Central memory CD8-positive, alpha-beta T cell (primary cell): Measurements from ENCODE around the gene SPRTN.
A peak's percentile ranks its signal among the peaks of the same experiment; 100 is the strongest.

Experiments
- ATAC-seq: fragments of 150-1000 bp; cut with Tn5 transposase; replicated peaks from 2 replicates; pipeline ENCODE4 v1.10.0; 2022; ENCODE audit warnings: mild to moderate bottlenecking, moderate FRiP score, moderate number of reproducible peaks; ENCODE audit not compliant: poor library complexity, severe bottlenecking; ENCODE audit errors: extremely low read depth
- DNase-seq, 2 donors: peaks; one replicate each; pipeline ENCODE4 v3.0.0; 2021; ENCODE audit warnings: low spot score in 2 of 2
- H3K27ac Mint-ChIP-seq: one replicate; pipeline ENCODE4 v1.8.0; 2022; ENCODE audit warnings: low read depth, mild to moderate bottlenecking, moderate library complexity, mixed read lengths
- H3K27me3 Mint-ChIP-seq: one replicate; pipeline ENCODE4 v1.8.0; 2022; ENCODE audit warnings: mixed read lengths
- H3K36me3 Mint-ChIP-seq: one replicate; pipeline ENCODE4 v1.8.0; 2022; ENCODE audit warnings: mild to moderate bottlenecking, moderate library complexity, mixed read lengths; ENCODE audit not compliant: insufficient read depth
- H3K4me1 Mint-ChIP-seq: one replicate; pipeline ENCODE4 v1.8.0; 2022; ENCODE audit warnings: mixed read lengths
- H3K4me3 Mint-ChIP-seq: one replicate; pipeline ENCODE4 v1.8.0; 2022; ENCODE audit warnings: mild to moderate bottlenecking, moderate library complexity, mixed read lengths
- H3K9me3 Mint-ChIP-seq: one replicate; pipeline ENCODE4 v1.8.0; 2022; ENCODE audit warnings: mixed read lengths

The SPRTN gene

DNA sequence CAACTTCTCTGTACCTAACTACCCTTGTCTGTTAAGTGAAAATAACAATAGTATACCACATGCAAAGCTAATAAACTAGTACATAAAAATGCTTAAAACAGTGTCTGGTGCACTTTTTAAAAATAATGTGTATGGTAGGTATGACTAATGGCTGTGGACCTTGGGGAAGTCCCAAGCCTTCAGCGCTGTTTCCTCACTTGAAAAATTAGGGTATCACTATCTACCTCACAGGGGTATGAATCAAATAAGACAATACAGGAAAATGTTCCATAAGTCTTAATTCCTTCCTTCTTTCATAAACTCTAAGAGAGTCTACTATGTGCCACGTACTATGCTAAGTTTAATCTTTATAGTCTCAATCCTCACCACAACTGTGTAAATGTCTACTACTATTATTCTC lies 52.0 kb downstream of the SPRTN start:
- no peaks in the 10 kb centered on the region for H3K27me3 Mint-ChIP-seq
- ATAC-seq: no peak
- no peaks in the 10 kb centered on the region for H3K36me3 Mint-ChIP-seq
- H3K9me3 Mint-ChIP-seq: no peaks in the 10 kb centered on the region
- H3K4me3 Mint-ChIP-seq: no peak overlapping the region
- no peak overlapping the region for H3K27ac Mint-ChIP-seq
- peaks cover 52% of the 10 kb centered on the region for H3K4me1 Mint-ChIP-seq
- DNase-seq: no peak

DNA sequence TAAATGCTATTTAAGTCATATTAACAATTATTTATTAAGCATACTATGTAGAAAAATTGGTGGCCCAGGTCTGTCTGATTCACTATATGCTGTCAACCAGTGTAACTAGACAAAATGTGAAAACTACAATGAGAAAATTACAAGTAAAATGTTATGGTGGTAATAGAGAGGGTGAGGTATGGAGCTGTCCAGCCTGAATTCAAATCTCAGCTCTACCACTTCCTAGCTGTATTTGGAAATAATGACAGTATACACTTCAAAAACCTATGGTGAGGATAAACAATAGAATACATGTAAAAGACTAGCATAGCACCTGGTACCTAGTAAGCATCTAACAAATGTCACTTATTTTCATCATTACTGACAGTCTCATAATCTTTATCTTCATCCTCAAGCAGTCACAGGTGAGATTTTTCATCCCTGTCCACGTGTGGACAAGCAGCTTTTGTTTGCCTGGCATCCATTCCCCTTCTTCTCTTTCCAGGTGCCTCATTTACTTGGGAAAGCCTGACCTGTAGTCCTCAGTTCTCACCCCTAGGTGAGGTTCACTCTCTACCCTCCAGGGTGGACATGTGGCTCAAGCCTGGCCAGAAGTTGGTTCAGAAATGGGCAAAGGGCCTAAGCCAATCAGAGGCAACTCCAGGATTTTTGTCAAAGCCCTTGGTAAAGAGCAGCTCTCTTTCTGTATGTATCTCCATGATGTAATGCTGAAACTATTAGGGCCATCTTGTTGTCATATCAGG lies 54.5 kb downstream of the SPRTN start:
- Mint-ChIP-seq H3K27ac (no peak overlapping the region), H3K9me3 (no peaks in the 10 kb centered on the region), H3K27me3 (no peaks in the 10 kb centered on the region), H3K4me3 (no peak overlapping the region), H3K36me3 (no peaks in the 10 kb centered on the region), H3K4me1 (peaks cover 69% of the 10 kb centered on the region)
- ATAC-seq (no peak), DNase-seq (no peak)

DNA sequence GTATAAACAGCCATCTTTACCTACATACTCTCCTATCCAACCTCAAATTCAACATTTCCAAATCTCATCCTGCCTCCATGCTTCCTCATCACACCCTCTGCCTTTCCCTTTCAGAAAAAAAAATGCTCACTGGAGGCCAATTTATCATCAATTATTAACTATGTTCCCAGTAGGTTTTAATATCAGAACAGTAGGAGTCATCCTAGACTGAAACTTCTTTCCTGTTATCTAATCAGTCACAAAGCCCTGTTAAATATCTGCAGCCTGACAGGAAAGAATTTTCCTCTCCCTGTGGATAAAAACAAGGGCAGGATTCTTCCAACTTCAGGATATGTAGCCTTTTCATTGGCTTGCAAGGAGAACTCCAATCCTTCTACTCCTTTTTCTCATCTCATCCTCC lies 55.6 kb downstream of the SPRTN start:
- H3K4me1 Mint-ChIP-seq: peaks cover 69% of the 10 kb centered on the region
- H3K27ac Mint-ChIP-seq: peak overlapping the region; percentile 32
- no peaks in the 10 kb centered on the region for H3K27me3 Mint-ChIP-seq
- no peak overlapping the region for H3K4me3 Mint-ChIP-seq
- DNase-seq: no peak
- no peaks in the 10 kb centered on the region for H3K9me3 Mint-ChIP-seq
- ATAC-seq: no peak
- H3K36me3 Mint-ChIP-seq: no peaks in the 10 kb centered on the region

DNA sequence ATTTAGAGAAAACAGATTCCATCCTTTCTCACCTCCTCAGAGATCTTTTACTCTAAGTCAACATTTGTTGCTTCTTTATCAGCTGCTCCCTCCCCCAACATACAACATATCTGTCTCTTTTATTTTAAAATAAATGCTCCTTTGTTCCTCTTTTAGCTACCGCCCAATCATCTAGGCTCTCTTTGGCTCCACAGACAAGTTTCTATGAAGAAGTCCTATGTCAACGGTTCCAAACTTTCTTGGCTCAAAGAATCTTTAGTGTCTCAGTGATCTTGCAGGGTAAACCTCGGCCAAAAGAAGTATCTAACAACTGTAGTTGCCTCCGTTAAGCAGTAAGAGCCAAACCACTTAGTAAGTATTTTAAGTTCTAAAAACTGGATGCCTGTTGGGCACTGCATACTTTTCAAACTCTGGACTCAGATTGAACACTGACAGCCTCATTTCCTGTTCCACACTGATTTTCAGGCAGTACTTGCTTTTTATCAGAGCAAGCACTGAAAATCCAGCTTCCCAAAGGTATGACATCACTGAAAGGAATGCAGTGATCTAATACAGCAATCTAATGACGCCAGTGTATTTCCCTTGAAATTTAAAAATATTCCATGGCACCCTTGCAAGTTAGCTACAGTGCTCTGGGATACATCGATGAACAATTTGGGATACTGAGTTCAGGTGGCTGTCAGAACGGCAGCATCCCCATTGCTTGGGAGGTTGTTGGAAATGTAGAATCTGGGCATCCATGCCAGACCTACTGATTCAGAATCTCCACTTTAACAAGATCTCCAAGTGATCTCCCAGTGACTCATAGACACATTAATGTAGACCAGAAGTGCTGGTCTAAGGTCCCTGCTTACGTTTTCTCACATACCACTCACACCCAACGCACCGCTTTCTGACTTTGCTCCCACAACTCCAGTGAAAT lies 57.2 kb downstream of the SPRTN start:
- Mint-ChIP-seq H3K4me3 (no peak overlapping the region), H3K27ac (no peak overlapping the region), H3K9me3 (no peaks in the 10 kb centered on the region)

DNA sequence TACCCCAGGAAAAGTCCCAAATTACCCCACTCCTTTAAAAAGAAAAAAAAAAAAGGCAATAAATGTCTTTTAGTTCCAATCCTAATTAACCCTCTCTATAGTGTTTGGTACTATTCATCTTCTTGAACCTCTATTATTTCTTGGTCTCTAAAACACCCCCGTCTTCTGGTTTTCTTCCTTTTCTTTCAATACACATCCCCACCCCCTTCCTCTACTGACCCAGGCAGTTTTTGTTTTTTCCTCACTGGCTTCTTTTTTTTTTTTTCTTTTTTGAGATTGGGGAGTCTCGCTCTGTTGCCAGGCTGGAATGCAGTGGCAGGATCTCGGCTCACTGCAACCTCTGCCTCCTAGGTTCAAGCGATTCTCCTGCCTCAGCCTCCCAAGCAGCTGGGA lies 57.9 kb downstream of the SPRTN start:
- H3K27ac Mint-ChIP-seq: no peak overlapping the region

More for the DNA sequence above, 57.2 kb downstream of the SPRTN start:
- Mint-ChIP-seq H3K27me3 (no peaks in the 10 kb centered on the region), H3K4me1 (peaks cover 73% of the 10 kb centered on the region), H3K36me3 (no peaks in the 10 kb centered on the region)
- DNase-seq (no peak), ATAC-seq (no peak)

DNA sequence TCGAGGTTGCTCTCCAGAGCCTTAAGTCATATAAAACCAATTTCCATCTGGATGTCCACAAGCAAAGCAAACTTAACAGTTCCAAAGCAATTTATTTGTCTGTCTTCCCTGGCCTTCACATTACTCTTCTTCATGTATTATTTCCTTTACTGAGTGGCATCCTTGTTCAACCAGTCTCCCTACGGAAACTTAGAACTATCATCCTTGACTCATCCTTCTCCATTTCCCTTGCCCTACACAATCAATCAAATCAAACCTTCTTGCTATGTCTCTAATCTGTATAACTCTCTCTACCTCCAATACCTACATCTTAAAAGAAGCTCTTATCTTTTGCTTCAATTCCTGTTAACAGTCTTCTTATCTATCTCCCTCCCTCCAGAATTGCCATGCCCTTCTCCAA lies 58.5 kb downstream of the SPRTN start:
- DNase-seq (no peak), ATAC-seq (no peak)
- H3K4me3 Mint-ChIP-seq: no peak overlapping the region
- peaks cover 65% of the 10 kb centered on the region for H3K4me1 Mint-ChIP-seq
- no peaks in the 10 kb centered on the region for H3K36me3 Mint-ChIP-seq
- no peaks in the 10 kb centered on the region for H3K9me3 Mint-ChIP-seq
- H3K27me3 Mint-ChIP-seq: no peaks in the 10 kb centered on the region
- peak overlapping the region; percentile 1 for H3K27ac Mint-ChIP-seq

More for the DNA sequence above, 57.9 kb downstream of the SPRTN start:
- Mint-ChIP-seq H3K27me3 (no peaks in the 10 kb centered on the region), H3K36me3 (no peaks in the 10 kb centered on the region), H3K4me3 (no peak overlapping the region), H3K4me1 (peaks cover 66% of the 10 kb centered on the region), H3K9me3 (no peaks in the 10 kb centered on the region)
- DNase-seq (no peak), ATAC-seq (no peak)

DNA sequence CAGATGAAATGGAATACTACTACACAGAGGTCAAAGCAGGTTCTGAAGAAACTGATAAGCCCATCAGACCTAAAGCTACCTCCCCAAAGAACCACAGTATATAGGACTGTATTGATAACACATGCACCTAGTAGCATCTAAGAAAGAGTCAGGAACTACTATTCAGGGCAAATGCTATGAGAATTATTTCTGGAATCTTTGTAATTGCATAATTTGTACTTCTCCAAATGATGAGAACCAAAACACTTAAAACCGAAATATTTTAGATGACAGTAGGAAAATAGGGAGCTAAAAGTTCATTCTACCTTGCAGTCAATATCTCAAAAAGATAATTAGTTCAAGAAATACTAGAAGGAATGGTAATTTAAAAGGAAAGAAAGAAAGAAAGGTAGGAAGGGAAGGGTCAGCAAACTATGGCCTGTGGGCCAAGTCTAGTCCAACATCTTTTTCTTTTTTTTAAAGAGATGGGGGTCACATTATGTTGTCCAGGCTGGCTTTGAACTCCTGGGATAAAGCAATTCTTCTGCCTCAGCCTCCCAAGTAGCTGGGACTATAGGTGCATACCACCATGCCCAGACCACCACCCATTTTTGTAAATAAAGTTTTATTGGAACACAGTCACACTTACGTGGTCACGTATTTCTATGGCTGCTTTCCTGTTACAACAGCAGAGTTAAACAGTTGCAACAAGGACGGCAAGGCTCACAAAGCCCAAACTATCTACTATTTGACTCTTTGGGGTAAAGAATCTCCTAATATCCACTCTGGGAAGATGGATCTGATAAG lies 60.0 kb downstream of the SPRTN start:
- H3K4me1 Mint-ChIP-seq: peaks cover 64% of the 10 kb centered on the region
- H3K9me3 Mint-ChIP-seq: no peaks in the 10 kb centered on the region
- no peak for DNase-seq
- no peak overlapping the region for H3K27ac Mint-ChIP-seq
- no peaks in the 10 kb centered on the region for H3K27me3 Mint-ChIP-seq
- no peak overlapping the region for H3K4me3 Mint-ChIP-seq
- peaks cover 2% of the 10 kb centered on the region for H3K36me3 Mint-ChIP-seq
- no peak for ATAC-seq

DNA sequence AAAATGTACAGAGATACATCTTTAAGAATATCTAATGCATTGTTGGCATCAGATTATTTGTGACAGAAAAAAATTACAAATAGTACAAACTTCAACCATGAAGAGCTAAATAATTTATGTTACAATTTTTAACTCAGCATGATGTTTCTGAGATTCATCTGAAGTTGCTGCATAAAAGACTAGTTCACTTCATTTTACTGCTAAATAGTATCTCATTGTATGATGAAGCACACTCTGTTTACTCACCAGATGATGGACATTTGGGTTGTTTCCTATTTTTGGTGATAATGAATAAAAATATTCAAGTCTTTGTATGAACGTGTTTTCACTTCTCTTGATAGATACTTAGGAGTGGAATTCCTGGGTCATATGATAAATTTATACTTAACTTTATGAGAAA lies 63.4 kb downstream of the SPRTN start:
- Mint-ChIP-seq H3K36me3 (peaks cover 2% of the 10 kb centered on the region), H3K4me3 (no peak overlapping the region), H3K27ac (no peak overlapping the region), H3K4me1 (peaks cover 34% of the 10 kb centered on the region), H3K27me3 (no peaks in the 10 kb centered on the region), H3K9me3 (no peaks in the 10 kb centered on the region)
- ATAC-seq: no peak
- DNase-seq: no peak

DNA sequence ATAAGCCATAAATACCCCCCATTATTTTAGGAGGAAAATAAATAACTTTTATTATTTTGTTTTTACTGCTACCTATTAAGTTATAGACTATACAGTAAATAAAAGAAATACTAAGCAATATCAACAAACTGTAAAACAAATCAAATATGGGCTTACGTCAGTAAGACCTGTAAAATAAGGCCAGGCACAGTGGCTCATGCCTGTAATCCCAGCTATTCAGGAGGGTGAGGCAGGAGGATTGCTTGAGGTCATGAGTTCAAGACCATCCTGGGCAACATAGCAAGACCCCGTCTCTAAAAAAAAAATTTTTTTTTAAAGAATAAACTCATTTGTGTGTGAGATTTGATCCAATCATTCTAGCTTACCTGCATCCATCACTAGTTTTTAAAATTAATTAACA lies 66.2 kb downstream of the SPRTN start:
- H3K9me3 Mint-ChIP-seq: no peaks in the 10 kb centered on the region
- no peaks in the 10 kb centered on the region for H3K27me3 Mint-ChIP-seq
- ATAC-seq (no peak), DNase-seq (no peak)
- H3K4me1 Mint-ChIP-seq: peaks cover 10% of the 10 kb centered on the region
- peaks cover 6% of the 10 kb centered on the region for H3K36me3 Mint-ChIP-seq
- no peak overlapping the region for H3K27ac Mint-ChIP-seq
- H3K4me3 Mint-ChIP-seq: no peak overlapping the region
